ENCODE results near the gene AMACR.

DNA sequence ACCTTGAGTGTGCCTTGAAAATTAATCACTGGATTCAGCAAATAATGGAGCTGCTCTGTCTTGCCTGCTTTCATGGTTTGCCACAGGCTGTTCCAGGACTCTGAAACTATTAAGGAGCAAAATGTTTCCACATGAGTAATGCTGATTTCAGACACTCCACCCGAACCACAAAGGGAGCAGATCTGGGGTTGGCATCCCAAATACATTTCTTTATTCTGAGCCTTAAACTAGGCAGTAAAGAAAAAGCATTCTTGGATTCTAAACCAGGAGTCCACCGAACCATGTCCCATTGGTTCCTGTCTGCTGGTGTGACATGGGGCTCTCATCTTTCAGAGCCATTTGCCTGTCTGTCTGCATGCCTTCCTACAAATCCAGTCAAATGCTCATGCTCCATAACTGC lies 45.3 kb upstream of the AMACR start:
- TF ChIP-seq CTCF (conservative IDR thresholded peaks at IDR 0.05) (no peak), ZFX (IDR thresholded peaks at IDR 0.05) (no peak)
